SH-SY5Y (cell line): Measurements from ENCODE around the gene DNAJB14.

Experiments used
- GATA2 ChIP-seq: IDR thresholded peaks from 2 replicates; pipeline ENCODE4 v1.6.1; 2011; ENCODE audit warnings: mild to moderate bottlenecking, low read depth, low read length
- GATA3 ChIP-seq: IDR thresholded peaks from 2 replicates; pipeline ENCODE4 v1.6.1; 2011; ENCODE audit warnings: low read depth, mild to moderate bottlenecking, low read length, moderate library complexity

GRCh38 chr4:99887837-99888236 lies 58.6 kb downstream of the DNAJB14 start:
- TF ChIP-seq GATA2 = no peak
- TF ChIP-seq GATA3 = no peak
